MM.1S (cell line): Measurements from ENCODE around the gene NUP210L.
A peak's percentile ranks its signal among the peaks of the same experiment; 100 is the strongest.

ENCODE experiments used
- DNase-seq: peaks from one replicate; pipeline ENCODE4 v3.0.0-alpha.2; 2015
- H2AFZ ChIP-seq: fragments of 300-600 bp; sonication (generic); 2 replicates; pipeline ENCODE4 v1.6.0; 2016; ENCODE audit warnings: antibody characterized with exemption, low read length
- H3F3A ChIP-seq: fragments of 300-600 bp; sonication (generic); 2 replicates; pipeline ENCODE4 v1.6.1; 2016; ENCODE audit warnings: mild to moderate bottlenecking, antibody characterized with exemption, low read length, moderate library complexity, mixed read lengths; ENCODE audit not compliant: insufficient read depth
- H3K27ac ChIP-seq: fragments of 300-600 bp; sonication (generic); 2 replicates; pipeline ENCODE4 v1.5.1; 2016; ENCODE audit warnings: mild to moderate bottlenecking, low read length
- H3K27me3 ChIP-seq: fragments of 300-600 bp; sonication (generic); replicated peaks from 2 replicates; pipeline ENCODE4 v1.6.0; 2016; ENCODE audit warnings: low read length; ENCODE audit not compliant: insufficient read depth
- H3K36me3 ChIP-seq: fragments of 300-600 bp; sonication (generic); replicated peaks from 2 replicates; pipeline ENCODE4 v1.6.1; 2016; ENCODE audit warnings: mild to moderate bottlenecking, low read length, mixed read lengths; ENCODE audit not compliant: insufficient read depth
- H3K4me1 ChIP-seq: fragments of 300-600 bp; sonication (generic); 2 replicates; pipeline ENCODE4 v1.6.1; 2016; ENCODE audit warnings: low read length, mixed read lengths
- H3K4me2 ChIP-seq: fragments of 300-600 bp; sonication (generic); 2 replicates; pipeline ENCODE4 v1.6.0; 2016; ENCODE audit warnings: low read depth, low read length
- H3K4me3 ChIP-seq: fragments of 300-600 bp; sonication (generic); 2 replicates; pipeline ENCODE4 v1.5.1; 2016; ENCODE audit warnings: low read length, mixed read lengths
- H3K79me2 ChIP-seq: fragments of 300-600 bp; sonication (generic); 2 replicates; pipeline ENCODE4 v1.6.1; 2016; ENCODE audit warnings: mixed run types, low read length, mixed read lengths
- H3K9ac ChIP-seq: fragments of 300-600 bp; sonication (generic); 2 replicates; pipeline ENCODE4 v1.6.1; 2016; ENCODE audit warnings: low read length, mixed read lengths
- H3K9me2 ChIP-seq: fragments of 300-600 bp; sonication (generic); replicated peaks from 2 replicates; pipeline ENCODE4 v1.6.1; 2016; ENCODE audit warnings: mild to moderate bottlenecking, low read length, mixed read lengths; ENCODE audit not compliant: insufficient read depth
- H3K9me3 ChIP-seq: fragments of 300-600 bp; sonication (generic); replicated peaks from 2 replicates; pipeline ENCODE4 v1.6.1; 2016; ENCODE audit warnings: mild to moderate bottlenecking, low read length, mixed read lengths; ENCODE audit not compliant: insufficient read depth
- H4K20me1 ChIP-seq: fragments of 300-600 bp; sonication (generic); 2 replicates; pipeline ENCODE4 v1.6.1; 2016; ENCODE audit warnings: mild to moderate bottlenecking, low read length, moderate library complexity, mixed read lengths; ENCODE audit not compliant: insufficient read depth
- CTCF ChIP-seq: fragments of 300-600 bp; sonication (generic); IDR thresholded peaks from 2 replicates; pipeline ENCODE4 v1.5.1; 2016; ENCODE audit warnings: antibody characterized with exemption, low read length, mixed read lengths
- EZH2 ChIP-seq: fragments of 300-600 bp; sonication (generic); optimal IDR thresholded peaks from 2 replicates; pipeline ENCODE3; 2017; ENCODE audit warnings: low read depth, mild to moderate bottlenecking, antibody characterized with exemption, low read length, mixed read lengths
- EZH2phosphoT487 ChIP-seq: fragments of 300-600 bp; sonication (generic); IDR thresholded peaks from 2 replicates; pipeline ENCODE4 v1.6.1; 2018; ENCODE audit warnings: antibody characterized with exemption, low read length

NUP210L gene

DNA sequence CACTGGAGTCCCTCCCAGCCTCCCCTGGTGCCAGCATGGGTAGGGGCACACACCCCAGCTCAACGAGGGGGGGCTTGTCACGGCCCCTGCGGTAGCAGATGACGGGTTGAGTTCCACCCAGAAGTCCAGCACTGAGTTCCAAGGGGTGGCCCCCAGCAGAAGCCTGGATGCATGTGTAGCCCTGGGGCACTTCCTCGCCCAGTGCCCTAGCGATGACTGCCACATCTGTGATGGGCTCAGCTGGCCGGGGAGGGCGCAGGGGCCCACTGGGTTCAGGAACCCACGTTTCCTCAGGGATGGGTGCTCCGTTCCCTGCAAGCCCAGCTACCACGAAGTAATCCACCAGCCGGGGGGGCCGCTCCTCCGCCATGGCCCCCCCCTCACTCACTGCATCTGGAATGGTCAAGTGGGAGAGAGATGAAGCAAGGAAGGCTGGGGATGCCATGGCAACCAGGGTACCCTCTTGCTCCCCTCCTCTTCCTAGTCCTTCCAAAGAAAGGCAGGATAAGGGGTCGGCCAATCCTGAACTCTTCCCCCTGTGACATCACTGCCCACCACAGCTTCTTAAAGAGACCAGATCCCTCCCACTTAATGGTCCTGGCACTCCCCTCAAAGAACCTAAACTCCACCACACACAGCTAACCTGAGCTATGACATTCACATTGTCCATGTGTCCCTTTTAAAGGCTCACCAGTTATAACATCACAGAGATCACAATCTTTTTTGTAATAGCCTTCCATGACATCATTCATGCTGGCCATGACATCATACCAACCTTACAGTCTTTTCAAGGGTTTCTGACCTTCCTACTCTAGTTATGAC is 210.7 kb downstream of the NUP210L start:
- TF ChIP-seq EZH2 = no peak
- no peak for TF ChIP-seq CTCF
- TF ChIP-seq EZH2phosphoT487 = no peak
- Histone ChIP-seq H3K27ac (peak overlapping the region; percentile 85; the same call in 1 of the 2 replicates), H3K9ac (peak overlapping the region; percentile 86; the same call in 1 of the 2 replicates), H4K20me1 (no peaks in the 10 kb centered on the region), H3K9me3 (no peaks in the 10 kb centered on the region), H3F3A (peaks cover 28% of the 10 kb centered on the region), H3K4me2 (peak overlapping the region; percentile 89; the same call in 1 of the 2 replicates), H3K4me1 (peaks cover 5% of the 10 kb centered on the region), H3K79me2 (peaks cover 28% of the 10 kb centered on the region), H3K4me3 (peak overlapping the region; percentile 91; the same call in 1 of the 2 replicates), H3K36me3 (no peaks in the 10 kb centered on the region), H3K9me2 (no peaks in the 10 kb centered on the region), H2AFZ (no peak overlapping the region), H3K27me3 (no peaks in the 10 kb centered on the region)
- no peak for DNase-seq

DNA sequence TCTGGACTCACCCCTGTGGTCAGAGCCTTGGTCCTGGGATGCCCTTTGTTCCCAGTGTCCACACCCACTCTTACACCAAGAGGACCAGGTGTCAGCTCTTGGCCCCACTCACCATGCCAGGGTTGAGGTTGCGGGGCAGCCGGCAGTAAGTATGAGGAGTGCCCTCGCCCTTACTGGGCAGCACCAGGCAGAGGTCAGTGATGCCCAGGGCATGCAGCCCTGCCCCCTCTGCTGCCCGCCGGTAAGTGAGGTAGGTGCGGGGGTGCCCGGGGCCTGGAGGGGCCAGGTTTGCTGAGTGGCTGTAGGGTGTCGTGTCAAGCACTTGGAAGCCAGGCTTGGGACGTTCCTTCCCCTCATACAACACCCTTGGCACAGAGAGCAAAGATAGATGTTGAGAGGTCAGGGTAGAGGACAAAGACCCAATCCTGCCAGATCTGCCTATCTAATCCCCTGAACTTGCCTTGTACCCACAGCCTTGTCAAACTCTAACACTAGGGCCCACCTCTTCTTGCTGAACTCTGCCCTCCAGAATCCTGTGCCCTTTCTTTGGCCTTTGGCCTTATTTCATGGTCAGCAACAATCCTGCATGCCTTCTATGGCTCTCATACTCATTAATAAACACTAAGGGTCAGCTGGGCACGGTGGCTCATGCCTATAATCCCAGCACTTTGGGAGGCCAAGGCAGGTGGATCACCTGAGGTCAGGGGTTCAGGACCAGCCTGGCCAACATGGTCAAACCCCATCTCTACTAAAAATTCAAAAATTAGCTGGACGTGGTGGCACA is 211.9 kb downstream of the NUP210L start:
- Histone ChIP-seq H4K20me1 (no peaks in the 10 kb centered on the region), H3K9ac (no peak overlapping the region), H3F3A (peaks cover 25% of the 10 kb centered on the region), H3K36me3 (no peaks in the 10 kb centered on the region), H3K27ac (no peak overlapping the region), H3K4me3 (no peak overlapping the region), H3K79me2 (peaks cover 28% of the 10 kb centered on the region), H3K4me1 (peaks cover 5% of the 10 kb centered on the region), H3K4me2 (no peak overlapping the region), H3K9me3 (no peaks in the 10 kb centered on the region), H3K9me2 (no peaks in the 10 kb centered on the region), H3K27me3 (no peaks in the 10 kb centered on the region), H2AFZ (no peak overlapping the region)
- TF ChIP-seq CTCF = no peak
- TF ChIP-seq EZH2phosphoT487 = no peak
- TF ChIP-seq EZH2 = no peak
- DNase-seq = no peak
